Suppressor macrophage treated with lipopolysaccharide for 4 hours (primary cell): ENCODE measurements around the gene SH3RF2.
"Not testable (repeated sequence)": the region's sequence is repeated elsewhere in the genome, so short reads cannot be mapped to it uniquely, and the experiment has no call there.

Source experiments
- DNase-seq: peaks from one replicate; pipeline ENCODE4 v3.0.0-alpha.2; 2020

SH3RF2 gene

GRCh38 chr5:145949474-145949873 lies 13.1 kb downstream of the SH3RF2 start:
- no peak for DNase-seq

- DNase-seq, result no peak
Observed at GRCh38 chr5:145951071-145951470, 14.7 kb downstream of the SH3RF2 start.

GRCh38 chr5:145953202-145953601 lies 16.8 kb downstream of the SH3RF2 start:
- no peak for DNase-seq

DNA sequence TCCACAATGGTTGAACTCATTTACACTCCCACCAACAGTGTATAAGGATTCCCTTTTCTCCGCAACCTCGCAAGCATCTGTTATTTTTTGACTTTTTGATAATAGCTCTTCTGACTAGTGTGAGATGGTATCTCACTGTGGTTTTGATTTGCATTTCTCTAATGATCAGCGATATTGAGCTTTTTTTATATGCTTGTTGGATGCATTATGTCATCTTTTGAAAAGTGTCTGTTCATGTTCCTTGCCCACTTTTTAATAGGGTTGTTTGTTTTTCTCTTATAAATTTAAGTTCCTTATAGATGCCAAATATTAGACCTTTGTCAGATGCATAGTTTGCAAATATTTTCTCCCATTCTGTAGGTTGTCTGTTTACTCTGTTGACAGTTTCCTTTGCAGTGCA lies 17.8 kb downstream of the SH3RF2 start:
- not testable (repeated sequence) for DNase-seq

DNA sequence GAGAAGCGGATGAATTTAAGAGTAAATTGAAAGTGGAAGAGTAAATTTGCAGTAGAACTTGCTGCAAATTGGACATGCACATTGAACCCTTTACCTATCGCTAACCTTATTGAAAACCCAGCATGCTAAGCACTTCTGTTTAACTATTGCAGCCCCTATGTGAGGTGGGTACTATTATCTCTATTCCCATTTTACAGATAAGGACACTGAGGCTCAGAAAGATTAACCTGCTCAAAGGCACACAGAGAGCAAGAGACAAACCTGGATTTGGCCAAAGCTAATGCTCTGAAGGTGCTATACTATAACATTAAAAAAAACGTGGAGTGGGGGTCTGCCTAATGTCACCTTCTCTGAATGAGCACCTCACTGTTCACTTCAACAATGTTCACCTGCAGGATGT lies 21.0 kb downstream of the SH3RF2 start:
- DNase-seq, result no peak

GRCh38 chr5:145958436-145958835 lies 22.1 kb downstream of the SH3RF2 start:
- no peak for DNase-seq

- DNase-seq, result no peak
Observed at GRCh38 chr5:145960166-145960565, 23.8 kb downstream of the SH3RF2 start.

DNA sequence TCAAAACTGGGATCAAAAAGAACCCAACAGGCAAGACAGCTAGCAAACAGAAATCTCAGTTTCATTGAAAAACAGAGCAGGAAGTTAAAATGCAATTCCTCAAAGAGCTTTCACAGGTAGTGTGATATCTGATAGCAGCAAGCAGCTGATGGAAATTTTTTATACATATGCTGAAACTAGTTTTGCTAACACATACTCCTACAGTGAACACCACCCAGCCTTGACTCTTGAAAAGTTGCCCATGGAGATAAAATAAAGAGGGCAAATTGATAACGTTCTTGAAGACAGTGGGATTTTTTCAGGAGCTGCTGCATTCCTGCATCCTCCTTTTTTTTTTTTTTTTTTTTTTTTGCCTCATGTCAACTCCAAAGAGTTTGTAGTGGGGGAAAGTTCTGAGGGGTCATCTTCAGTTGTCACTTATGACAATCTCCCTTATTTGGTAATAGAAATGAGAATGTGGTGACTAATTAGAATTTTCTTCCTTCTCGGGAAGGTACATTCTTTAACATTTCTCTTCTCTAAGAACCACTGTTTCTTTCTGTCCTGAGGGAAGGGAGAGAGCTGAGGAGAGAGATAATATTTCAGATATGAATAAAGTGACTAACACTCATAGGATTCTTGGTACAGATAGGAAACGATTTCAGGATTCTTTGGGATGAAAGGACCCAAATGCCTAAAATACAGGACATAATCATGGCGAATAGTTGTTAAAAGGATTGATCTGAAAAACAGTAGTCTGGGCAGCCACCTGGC lies 24.6 kb downstream of the SH3RF2 start:
- DNase-seq, result no peak

- DNase-seq, result no peak
Observed at GRCh38 chr5:145962001-145962400, 25.6 kb downstream of the SH3RF2 start.

DNA sequence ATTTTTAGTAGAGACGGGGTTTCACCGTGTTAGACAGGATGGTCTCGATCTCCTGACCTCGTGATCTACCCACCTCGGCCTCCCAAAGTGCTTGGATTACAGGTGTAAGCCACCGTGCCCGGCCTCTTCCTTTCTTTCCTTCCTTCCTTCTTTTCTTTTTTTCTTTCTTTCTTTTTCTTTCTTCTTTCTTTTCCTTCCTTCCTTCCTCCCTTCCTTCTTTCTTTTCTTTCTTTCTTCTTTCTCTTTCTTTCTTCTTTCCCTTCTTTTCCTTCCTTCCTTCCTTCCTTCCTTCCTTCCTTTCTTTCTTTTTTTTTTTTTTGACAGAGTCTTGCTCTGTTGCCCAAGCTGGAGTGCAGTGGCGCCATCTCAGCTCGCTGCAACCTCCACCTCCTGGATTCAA lies 27.6 kb downstream of the SH3RF2 start:
- not testable (repeated sequence) for DNase-seq

GRCh38 chr5:145965804-145966203 lies 29.4 kb downstream of the SH3RF2 start:
- DNase-seq, result peak; percentile 37

GRCh38 chr5:145967296-145967695 lies 30.9 kb downstream of the SH3RF2 start:
- no peak for DNase-seq

DNA sequence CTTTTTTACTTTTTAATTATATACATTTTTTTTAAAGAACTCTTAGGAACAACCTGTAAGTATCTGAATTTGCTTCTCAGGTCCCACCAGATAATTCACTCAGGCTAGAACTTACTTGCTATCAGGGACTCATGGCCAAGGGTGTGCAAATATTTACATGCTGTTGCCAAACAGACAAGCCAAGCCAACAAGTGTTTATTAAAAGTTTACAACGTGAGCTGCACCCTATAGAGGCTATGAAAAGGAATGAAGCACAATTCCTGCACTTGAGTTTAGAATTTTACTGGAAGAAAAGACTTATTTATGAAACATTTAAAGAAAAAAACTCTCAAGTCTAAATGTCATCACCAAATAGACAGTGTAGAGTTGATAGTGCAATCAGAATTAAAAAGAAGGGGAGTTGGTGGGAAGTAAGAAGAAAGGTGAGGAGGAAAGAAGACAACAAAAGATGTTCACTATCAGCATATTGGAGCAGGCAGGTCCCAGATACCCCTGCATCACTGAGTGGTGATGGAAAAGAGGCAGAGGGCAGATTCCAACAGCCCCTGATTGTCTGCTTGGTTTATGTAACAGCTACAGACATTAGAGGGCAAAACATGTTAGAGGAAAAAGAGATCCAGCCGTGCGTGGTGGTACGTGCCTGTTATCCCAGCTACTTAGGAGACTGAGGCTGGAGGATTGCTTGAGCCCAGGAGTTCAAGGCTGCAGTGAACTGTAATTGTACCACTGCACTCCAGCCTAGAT lies 32.8 kb downstream of the SH3RF2 start:
- no peak for DNase-seq

DNA sequence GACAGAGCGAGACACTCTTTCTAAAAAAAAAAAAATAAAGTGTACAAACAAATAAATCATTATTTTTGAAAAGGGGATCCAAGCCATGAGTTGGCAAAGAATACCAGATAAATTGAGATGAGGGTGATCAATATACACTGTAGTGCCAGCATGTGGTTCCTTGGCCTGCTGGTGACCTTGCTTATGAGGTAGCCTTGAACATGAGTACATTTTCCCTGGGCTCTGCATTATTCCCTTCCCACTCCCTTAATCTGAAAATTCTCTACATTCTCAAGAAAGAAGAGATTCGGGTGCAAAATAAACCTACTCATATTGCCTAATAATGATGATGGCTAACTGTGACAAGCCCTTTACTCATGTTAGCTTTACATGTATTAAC lies 33.3 kb downstream of the SH3RF2 start:
- DNase-seq, result no peak

GRCh38 chr5:145971108-145971507 lies 34.7 kb downstream of the SH3RF2 start:
- DNase-seq, result no peak

GRCh38 chr5:145971701-145972100 lies 35.3 kb downstream of the SH3RF2 start:
- DNase-seq, result no peak

DNA sequence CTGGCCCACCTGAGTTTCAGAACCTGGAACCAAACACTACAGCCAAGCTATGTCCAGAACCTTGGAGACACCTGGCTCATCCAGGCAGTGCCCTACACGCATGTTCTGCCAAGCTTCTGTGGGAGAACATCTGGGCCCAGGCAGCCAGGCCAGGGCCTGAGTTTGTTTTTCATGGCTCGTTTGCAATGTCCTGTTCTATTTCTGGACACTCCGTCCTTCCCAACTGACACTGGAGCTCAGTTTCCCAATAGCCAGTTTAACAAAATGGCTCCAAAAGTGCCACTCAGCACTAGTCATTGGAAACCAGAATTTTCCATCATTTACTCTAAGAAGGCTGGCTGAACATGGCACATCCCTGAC lies 38.6 kb downstream of the SH3RF2 start:
- DNase-seq, result no peak

GRCh38 chr5:145975361-145976066 lies 39.1 kb downstream of the SH3RF2 start:
- DNase-seq, result peak; percentile 19

GRCh38 chr5:145976431-145977155 lies 40.2 kb downstream of the SH3RF2 start:
- peak; percentile 71 for DNase-seq

DNA sequence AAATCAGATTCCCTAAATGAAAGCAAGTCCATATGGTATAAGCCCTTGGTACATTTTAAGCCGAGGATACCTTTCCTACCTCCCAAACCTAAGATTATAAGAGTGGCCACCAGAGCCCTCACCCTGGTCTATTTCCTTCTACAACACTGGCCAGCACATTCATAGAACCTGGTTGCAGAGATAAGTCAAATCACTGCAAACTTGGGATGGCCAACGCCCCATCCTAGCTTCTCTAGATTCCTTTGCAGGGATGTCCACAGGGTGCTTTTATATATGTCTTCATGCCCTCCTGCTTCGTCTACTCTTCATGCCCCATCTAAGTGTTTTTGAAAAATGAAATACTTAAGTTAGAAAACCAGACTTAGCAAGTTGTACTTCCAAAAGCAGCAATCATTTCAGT lies 41.8 kb downstream of the SH3RF2 start:
- DNase-seq, result no peak

DNA sequence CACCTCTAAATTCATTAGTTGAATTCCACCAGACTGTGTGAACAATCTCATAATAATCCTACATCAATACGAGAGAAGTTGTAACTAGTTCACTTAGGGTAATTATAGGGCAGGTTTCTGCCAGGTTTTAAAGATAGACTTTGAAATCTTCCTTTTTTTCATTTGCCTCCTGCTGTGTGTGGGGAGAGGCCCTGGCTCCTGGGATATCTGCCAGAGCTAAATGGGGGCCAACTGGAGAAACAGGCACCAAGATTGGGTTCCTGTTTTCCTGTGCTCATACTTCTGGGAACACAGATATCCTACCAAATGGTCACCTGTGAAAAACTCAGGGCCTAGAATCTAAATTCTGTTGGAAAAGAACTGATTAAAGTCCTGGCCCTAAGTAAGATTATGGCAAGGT lies 42.3 kb downstream of the SH3RF2 start:
- no peak for DNase-seq

DNA sequence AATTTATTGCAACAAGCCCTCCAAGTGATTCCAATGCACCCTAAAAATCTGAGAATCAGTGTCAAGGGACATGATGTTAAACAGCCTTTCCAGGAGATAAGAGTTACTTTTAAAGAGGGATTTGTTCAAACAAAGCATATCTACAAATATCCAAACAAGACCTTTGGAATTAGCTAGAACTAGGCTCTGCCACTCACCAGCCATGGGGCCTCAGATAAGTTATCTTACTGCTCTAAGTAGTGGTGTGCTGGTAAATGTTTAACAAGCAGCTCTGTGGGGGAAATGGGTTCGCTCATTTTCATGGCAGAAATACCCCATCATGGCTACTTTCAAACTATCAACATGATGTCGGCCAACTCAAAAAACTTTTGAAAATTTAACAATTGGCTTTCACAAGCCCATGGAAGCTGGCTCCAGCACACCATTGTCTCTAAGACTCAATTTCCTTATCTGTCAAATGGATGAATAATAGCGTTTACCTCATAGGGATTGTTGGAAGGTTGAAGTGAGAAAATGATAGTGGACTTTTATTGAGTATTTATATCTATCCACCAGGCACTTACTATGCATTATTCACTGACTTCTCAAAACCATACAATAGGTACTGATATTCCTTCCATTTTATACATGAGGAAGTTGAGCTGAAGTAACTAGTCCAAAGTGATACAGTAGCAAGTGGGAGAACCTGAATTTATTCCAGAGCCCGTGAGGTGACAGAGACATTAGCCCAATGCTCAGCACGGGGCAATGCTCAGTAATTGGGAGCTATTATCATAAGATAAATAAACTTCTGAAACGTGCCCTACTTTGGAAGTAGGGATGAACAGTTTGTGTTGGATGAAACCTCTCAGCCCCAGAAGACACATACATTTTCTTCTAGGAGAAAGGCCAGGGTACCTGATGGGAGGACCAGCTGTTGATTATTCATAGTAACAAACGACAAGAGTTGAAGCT lies 43.2 kb downstream of the SH3RF2 start:
- DNase-seq, result no peak
